ENCODE measurements around the gene BABAM1.

BABAM1 gene

DNA sequence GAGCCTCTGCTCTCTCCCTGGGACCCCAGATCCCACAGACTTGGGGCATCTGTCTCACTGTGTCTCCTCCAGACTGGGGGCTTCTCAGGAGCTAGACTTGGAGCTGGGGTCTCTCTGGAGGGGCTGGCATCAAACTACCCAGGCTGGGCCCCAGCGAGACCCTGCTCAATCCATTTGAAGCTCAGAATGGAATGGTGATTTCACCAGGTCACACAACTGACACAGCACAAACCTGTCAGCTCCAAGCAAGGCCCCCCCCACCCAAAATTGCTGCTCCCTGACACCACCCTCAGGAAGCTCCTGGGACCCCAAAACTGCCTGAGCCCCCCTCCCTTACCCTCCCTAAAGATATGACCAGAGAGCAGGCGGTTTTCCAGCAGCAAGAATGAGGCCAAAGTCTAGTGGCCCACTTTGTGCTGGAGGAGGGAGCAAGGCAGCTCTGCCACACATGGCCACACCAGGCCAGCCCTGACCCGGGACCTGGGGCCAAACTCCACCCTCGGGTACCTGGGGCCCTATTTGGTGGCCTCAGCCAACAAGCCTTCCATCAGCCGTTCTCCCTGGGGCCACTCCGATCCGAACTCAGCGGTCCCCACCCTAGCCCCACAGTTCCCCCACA lies 23.9 kb upstream of the BABAM1 start:
- peak overlapping the region; percentile 92 for H3K4me2 ChIP-seq

DNA sequence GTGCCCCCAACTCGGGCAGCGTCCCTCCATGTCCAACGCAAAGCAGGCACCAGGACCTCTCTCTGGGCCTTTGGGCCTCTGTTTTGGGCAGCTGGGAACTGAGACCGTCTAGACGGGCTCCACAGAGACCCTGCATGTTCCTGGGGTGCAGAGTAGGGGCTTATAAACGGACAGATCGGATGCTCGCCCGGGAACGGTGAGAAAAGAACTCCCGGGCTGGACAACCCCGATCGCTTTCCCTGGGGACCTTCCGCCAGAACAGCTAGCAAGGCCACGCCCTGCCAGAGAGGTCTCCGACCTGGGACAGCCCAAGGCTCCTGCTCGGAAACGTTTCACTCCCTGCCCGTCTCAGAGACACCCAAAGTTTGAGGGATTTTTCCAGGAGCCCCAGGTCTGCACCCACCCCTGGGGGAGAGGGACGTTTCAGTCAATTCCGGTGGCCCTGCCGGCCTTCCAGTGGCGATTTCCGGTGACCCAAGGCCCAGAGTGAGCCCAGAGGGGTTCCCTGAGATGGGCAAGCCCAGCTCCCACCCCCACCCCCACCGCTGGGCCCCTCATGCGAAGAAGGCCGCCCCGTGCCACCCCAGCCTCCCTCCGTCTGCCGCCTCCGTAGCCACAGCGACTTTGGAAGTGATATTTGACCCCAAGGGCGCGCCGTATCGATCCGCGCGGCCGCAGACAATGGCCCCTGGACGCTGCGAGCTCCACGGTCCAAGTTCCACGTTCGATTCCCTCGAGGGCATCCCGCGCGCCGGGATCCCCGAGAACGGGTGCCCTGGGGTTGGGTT lies 23.2 kb upstream of the BABAM1 start:
- Histone ChIP-seq H4K20me1 (peaks cover 54% of the 10 kb centered on the region), H3K4me1 (peaks cover 65% of the 10 kb centered on the region), H3K27me3 (no peaks in the 10 kb centered on the region), H3K9me3 (no peaks in the 10 kb centered on the region), H3K4me3 (peak overlapping the region; percentile 90), H3K4me2 (peak overlapping the region; percentile 92), H3K9ac (peak overlapping the region; percentile 85), H3K27ac (peak overlapping the region; percentile 91), H3K36me3 (peaks cover 23% of the 10 kb centered on the region)
- TF ChIP-seq Cebpa-rat (IDR thresholded peaks at IDR 0.05): no peak

More for the DNA sequence above, 23.9 kb upstream of the BABAM1 start:
- H3K27ac ChIP-seq: peak overlapping the region; percentile 91
- peaks cover 61% of the 10 kb centered on the region for H3K4me1 ChIP-seq
- no peak for TF ChIP-seq Cebpa-rat (IDR thresholded peaks at IDR 0.05)
- H3K9me3 ChIP-seq: no peaks in the 10 kb centered on the region
- H3K27me3 ChIP-seq: no peaks in the 10 kb centered on the region
- peak overlapping the region; percentile 85 for H3K9ac ChIP-seq
- peaks cover 30% of the 10 kb centered on the region for H3K36me3 ChIP-seq
- peak overlapping the region; percentile 90 for H3K4me3 ChIP-seq
- peaks cover 61% of the 10 kb centered on the region for H4K20me1 ChIP-seq

DNA sequence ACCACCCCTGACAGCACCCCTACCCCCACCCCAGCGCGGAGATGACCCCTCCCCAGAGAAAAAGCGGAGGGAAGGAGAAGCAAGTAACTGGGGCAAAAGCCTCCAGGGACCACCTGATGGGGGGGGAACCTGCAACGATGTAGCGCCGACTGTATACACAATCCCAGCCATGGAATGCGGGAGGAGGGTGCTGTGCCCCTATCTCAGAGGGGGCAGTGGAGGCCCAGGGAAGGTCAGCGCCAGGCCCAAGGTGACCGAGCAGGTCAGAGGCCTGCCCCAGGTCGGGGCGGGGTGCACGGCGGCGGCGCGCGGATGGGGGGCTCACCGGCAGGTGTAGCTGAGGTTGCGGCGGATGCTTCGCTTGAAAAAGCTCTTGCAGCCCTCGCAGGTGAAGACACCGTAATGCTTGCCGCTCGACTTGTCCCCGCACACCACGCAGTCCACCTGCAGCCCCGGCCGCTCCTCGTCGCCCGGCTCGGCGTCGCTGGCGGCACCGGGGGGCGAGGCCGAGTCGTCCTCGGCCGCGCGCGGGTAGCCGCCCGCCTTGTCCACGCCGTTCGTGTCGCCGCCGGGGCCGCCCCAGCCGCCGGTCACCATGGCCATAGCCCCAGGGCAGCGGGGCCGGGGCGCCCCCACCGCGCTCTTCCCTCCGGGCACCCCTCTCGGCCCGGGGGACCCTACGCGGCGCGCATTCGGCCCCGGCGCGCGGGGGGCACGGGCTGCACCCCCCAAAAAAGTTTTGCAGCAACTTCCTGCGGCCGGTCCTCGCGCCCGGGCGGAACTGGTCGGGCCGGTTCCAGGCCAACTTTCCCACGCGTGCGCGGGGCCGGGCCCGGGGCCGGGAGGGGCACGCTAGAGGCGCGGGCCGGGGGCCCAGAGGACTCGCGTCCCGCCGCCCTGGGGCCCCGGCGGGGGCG lies 22.4 kb upstream of the BABAM1 start:
- Histone ChIP-seq H3K4me2 (peak overlapping the region; percentile 92), H3K9me3 (no peaks in the 10 kb centered on the region), H3K36me3 (peaks cover 15% of the 10 kb centered on the region), H3K9ac (peak overlapping the region; percentile 85), H3K27me3 (no peaks in the 10 kb centered on the region), H3K27ac (peak overlapping the region; percentile 91), H3K4me1 (peaks cover 66% of the 10 kb centered on the region), H4K20me1 (peaks cover 53% of the 10 kb centered on the region), H3K4me3 (peak overlapping the region; percentile 90)
- TF ChIP-seq Cebpa-rat (IDR thresholded peaks at IDR 0.05): no peak

DNA sequence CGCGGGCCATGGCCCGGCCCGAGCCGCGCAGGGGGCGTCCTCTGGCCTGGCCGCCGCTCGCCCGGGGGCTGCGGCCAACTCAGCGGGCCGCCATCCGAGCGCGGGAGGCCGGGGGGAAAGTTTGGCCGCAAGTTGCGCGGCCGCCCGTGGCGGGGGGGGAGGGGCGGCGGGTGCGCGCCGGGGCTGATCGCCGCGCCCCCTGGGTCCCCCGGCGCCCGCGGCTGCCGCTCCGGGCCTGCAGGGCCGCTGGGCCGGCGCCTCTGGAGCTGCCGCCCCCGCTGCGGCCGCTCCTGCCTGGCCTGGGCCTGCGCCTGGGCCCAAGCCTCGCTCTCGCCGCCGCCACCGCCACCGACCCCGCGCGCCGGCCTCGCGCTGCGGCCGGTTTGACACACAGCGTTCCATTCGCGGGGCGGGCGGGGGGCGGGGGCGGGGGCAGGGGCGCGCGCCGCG lies 21.7 kb upstream of the BABAM1 start, which contains the start of gene NR2F6:
NR2F6 (minus strand) TSS at position 385 of the 450 bp plus-strand sequence. CDS start 699 bp downstream, outside the sequence.
- peaks cover 46% of the 10 kb centered on the region for H4K20me1 ChIP-seq
- H3K9me3 ChIP-seq: no peaks in the 10 kb centered on the region
- H3K36me3 ChIP-seq: peaks cover 8% of the 10 kb centered on the region
- peak within 1 kb of the TSS; percentile 85 for H3K9ac ChIP-seq
- H3K4me2 ChIP-seq: peak within 1 kb of the TSS; percentile 92
- H3K4me3 ChIP-seq: peak within 1 kb of the TSS; percentile 90
- H3K27me3 ChIP-seq: no peaks in the 10 kb centered on the region
- peaks cover 63% of the 10 kb centered on the region for H3K4me1 ChIP-seq
- H3K27ac ChIP-seq: peak within 1 kb of the TSS; percentile 92
- TF ChIP-seq Cebpa-rat (IDR thresholded peaks at IDR 0.05): no peak

DNA sequence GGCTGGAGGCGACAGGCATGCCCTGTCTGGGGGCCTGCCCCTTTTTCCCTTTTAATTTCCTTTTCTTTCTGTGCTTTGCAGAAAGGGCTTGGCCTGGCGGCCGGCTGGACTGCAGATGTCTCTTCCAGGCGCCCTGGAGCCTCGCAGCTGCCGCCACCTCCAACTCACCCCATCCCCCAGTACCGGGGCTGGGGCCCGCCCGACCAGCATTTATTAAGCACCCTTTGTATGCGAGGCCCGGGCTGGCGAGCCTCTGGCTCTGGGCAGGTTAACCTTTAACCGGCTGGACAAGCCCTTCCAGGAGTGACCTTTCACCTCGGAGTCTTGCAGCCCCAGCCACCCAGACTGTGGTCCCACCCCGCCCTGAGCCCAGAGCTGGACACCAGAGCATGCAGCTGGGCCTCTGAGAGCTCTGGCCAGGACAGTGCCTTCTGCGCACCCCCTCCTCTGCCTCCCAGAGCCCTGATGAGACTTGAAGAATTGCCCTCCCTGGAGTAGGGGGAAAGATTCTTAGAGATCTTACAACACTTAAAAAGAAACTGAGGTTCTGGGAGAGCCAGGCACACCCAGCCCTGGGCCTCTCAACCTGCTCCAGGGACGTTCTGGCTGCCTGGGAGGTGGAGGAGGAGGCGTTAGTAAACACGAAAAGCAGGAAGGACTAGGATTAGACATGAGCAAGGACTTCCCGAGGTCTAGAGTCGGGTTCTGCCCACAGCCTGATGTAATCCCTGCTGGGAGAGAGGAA lies 20.4 kb upstream of the BABAM1 start:
- H3K9me3 ChIP-seq: no peaks in the 10 kb centered on the region
- peak overlapping the region; percentile 82 for H3K9ac ChIP-seq
- TF ChIP-seq Cebpa-rat (IDR thresholded peaks at IDR 0.05): no peak
- H3K27ac ChIP-seq: peak overlapping the region; percentile 92
- H3K4me2 ChIP-seq: peak overlapping the region; percentile 91
- H4K20me1 ChIP-seq: peaks cover 33% of the 10 kb centered on the region
- peak overlapping the region; percentile 69 for H3K4me3 ChIP-seq
- peaks cover 50% of the 10 kb centered on the region for H3K4me1 ChIP-seq
- no peaks in the 10 kb centered on the region for H3K36me3 ChIP-seq
- no peaks in the 10 kb centered on the region for H3K27me3 ChIP-seq

DNA sequence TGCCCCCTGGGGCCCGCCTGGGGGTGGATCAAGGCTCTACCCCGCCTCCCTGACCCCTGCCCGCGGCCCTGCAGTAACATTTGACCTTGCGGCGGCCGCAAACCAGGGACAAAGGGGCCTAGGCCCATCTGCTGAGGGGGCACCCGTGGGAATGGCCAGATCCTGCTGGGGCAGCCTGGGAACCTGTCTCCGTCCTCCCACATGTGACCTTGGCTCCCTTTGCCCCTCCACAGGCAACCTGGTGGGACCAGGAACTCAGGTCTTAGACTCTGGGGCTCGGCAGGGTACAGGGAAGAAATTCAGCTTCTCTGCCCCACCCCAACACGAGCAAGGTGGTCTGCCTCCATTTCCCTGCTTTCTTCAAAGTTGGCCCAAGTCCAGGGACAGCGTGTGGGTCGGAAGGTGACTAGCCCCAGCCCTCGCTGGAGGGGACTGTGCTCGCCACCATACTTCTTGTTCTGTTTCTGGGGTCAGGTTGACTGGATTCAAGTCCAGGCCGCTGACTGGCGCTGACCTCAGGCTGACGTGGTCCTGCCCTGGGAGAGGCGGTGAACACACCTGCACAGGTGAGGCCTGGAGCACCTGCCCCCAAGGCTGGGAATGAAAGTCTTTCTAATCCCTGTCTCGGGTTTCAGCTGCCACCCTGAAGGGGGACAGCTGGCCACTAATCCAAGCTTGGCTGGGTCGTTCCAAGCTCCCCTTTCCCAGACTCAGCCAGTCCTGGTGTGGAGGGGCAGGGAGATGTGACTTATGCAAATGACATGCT lies 19.0 kb upstream of the BABAM1 start:
- Histone ChIP-seq H3K27me3 (no peaks in the 10 kb centered on the region), H3K4me3 (no peak overlapping the region), H3K9ac (no peak overlapping the region), H3K36me3 (no peaks in the 10 kb centered on the region), H3K4me1 (peaks cover 37% of the 10 kb centered on the region), H3K27ac (0 out of 2 replicates have a peak overlapping the region, but pooled peaks have one; percentile 6), H3K9me3 (no peaks in the 10 kb centered on the region), H3K4me2 (peak overlapping the region; percentile 91; the same call in 1 of the 2 replicates), H4K20me1 (peaks cover 20% of the 10 kb centered on the region)
- TF ChIP-seq Cebpa-rat (IDR thresholded peaks at IDR 0.05): no peak

DNA sequence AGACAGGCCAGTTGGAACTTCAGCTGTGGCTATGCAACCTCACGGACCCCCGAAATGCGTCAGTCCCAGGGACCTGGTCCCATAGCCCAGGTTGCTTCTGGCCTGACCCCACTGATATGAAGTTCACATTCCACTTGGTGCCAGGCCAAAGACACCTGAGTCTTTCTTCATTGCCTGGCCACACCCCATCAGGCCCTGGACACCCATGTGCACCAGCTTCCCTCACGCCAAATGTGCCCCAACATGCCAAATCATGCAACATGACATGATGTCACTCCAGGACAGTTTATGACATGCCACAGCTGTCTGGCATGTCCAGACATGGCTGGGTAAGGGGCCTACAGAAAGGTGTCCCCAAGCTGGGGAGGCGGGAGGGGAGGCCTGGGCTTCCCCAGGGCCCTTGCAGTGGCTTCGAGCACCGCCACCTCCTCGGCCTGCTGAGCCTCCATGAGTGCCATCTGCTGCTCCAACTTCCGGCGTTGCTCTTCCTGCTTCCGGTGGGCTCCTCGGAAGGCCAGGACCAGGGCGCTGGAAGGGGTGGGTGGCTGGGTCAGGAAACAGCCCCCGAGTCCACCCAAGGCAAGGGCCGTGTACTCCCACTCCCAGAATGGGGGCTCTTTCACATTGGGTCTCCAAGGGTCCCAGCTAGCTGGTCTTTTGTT lies 17.2 kb upstream of the BABAM1 start:
- TF ChIP-seq Cebpa-rat (IDR thresholded peaks at IDR 0.05): no peak
- Histone ChIP-seq H3K27me3 (no peaks in the 10 kb centered on the region), H3K4me1 (peaks cover 34% of the 10 kb centered on the region), H3K36me3 (no peaks in the 10 kb centered on the region), H3K27ac (no peak overlapping the region), H3K9me3 (no peaks in the 10 kb centered on the region), H3K4me2 (no peak overlapping the region), H4K20me1 (peaks cover 1% of the 10 kb centered on the region; the same call in 1 of the 2 replicates), H3K9ac (no peak overlapping the region), H3K4me3 (no peak overlapping the region)

DNA sequence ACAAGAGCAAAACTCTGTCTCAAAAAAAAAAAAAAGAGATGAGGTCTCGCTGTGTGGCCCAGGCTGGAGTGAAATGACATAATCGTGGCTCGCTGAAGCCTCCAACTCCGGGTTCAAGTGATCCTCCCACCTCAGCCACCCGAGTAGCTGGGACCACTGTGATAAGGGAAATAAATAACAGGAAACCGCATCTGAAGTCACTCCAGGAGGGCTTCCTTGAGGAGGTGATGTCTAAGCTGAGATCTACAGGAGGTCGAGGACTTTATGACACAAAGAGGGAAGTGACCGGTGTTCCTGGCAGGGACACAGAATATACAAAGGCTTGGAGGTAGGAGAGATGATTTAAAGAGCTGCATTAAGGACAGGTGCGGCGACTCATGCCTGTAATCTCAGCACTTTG lies 12.6 kb upstream of the BABAM1 start:
- no peaks in the 10 kb centered on the region for H3K36me3 ChIP-seq
- H3K9ac ChIP-seq: no peak overlapping the region
- no peak for TF ChIP-seq Cebpa-rat (IDR thresholded peaks at IDR 0.05)
- no peak overlapping the region for H3K4me3 ChIP-seq
- no peak overlapping the region for H3K27ac ChIP-seq
- H4K20me1 ChIP-seq: no peaks in the 10 kb centered on the region
- no peaks in the 10 kb centered on the region for H3K27me3 ChIP-seq
- H3K9me3 ChIP-seq: no peaks in the 10 kb centered on the region
- peaks cover 15% of the 10 kb centered on the region for H3K4me1 ChIP-seq
- no peak overlapping the region for H3K4me2 ChIP-seq
